ENCODE results near the gene CXADR.
"Not testable (repeated sequence)": the region's sequence is repeated elsewhere in the genome, so short reads cannot be mapped to it uniquely, and the experiment has no call there.

CXADR gene

GRCh38 chr21:17512253-17513213, at the start of gene CXADR:
Gene CXADR (plus strand): TSS chr21:17513043. CDS start chr21:17513130, 87 bp downstream.
- in situ Hi-C loops (cut with HindIII; ENCODE audit: low sequenced_read_pairs) = no loop called here

DNA sequence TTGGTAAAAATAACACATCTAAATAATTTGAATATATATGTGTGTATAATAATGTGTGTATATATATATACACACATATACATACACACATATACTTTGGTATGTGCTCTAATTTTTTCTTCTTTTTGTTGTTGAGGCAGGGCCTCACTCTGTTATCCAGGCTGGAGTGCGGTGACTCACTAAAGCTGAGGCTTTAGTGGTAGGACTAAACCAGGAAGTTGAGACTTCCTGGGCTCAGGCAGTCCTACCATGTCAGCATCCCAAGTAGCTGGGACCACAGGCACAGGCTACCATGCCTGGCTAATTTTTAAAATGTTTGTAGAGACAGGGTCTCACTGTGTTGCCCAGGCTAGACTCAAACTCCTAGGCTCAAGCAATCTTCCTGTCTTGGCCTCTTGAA, 46.7 kb upstream of the CXADR start:
- in situ Hi-C loops (cut with HindIII; ENCODE audit: low sequenced_read_pairs) = no loop called here

DNA sequence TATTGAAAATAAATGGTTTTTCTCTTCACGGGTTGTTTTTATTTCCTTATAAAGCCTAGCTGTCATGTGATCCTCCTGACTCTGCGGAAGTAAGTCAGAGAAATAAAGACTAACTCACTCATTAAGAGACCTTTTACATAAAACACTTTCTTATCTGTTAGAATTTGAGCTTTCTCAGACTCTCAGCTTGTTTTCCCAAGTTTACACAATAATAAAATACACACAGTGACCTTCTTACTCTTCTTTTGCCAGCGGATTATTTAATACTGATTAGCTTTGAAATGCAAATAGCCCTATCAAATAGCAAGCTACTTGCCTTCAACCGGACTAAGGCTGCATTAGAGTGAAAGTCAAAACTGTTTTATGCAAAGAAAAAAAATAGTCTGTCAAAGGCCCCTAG, 45.5 kb upstream of the CXADR start:
- in situ Hi-C loops (cut with HindIII; ENCODE audit: low sequenced_read_pairs) = no loop called here

DNA sequence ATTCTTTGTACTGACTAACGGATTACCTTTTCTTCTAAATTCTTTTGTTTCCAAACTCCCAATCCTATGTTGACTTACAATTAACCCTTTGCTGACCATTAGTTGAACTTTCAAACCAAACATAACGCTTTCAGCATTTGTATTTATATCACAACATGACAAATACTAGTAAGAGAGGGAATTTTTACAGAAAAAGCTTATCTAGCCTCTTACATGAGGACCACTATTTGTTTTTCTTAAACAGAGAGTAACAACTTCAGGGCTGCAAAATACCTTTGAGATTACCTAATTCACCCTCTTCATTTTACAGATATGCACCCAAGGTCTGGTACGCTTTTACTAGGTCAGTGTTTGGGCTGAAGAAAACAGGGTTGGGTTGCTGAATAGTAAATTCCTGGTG, 45.0 kb upstream of the CXADR start:
- in situ Hi-C loops (cut with HindIII; ENCODE audit: low sequenced_read_pairs) = no loop called here

DNA sequence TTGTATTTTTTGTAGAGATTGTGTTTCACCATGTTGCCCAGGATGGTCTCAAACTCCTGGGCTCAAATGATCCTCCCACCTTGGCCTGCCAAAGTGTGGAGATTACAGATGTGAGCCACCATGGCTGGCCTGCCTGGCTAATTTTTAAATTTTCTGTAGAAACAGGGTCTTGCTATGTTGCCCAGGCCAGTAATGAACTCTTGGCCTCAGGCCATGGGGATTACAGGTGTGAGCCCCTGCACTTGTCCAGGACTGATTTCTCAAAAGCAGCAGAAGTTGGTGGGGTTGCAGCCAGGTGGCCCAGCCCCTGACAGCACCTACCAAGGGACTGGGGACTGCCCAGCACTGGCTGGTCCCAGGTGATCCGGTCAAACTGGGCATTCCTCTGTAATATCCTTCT, 44.1 kb upstream of the CXADR start:
- in situ Hi-C loops (cut with HindIII; ENCODE audit: low sequenced_read_pairs) = no loop called here

GRCh38 chr21:17469727-17470126, 43.1 kb upstream of the CXADR start:
- in situ Hi-C loops (cut with HindIII; ENCODE audit: low sequenced_read_pairs) = no loop called here

DNA sequence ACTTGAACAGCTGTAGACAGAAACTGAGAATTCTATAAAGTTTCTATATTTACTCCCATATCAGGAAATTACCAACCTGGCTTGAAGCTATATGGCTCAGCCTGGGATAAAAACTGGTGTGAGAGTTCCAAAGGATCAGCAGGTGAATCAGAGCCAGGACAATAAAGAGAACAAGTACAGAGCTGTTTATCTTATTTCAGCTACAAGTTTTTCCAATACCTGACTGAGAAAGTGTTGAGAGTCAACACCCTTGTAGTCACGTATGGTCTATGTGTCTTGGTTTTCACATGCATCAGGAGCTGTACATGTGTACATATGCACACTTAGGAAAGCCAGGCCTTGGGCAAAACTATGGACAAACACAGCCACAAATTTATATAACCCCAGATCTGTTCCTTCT, 40.7 kb upstream of the CXADR start:
- in situ Hi-C loops (cut with HindIII; ENCODE audit: low sequenced_read_pairs) = no loop called here

DNA sequence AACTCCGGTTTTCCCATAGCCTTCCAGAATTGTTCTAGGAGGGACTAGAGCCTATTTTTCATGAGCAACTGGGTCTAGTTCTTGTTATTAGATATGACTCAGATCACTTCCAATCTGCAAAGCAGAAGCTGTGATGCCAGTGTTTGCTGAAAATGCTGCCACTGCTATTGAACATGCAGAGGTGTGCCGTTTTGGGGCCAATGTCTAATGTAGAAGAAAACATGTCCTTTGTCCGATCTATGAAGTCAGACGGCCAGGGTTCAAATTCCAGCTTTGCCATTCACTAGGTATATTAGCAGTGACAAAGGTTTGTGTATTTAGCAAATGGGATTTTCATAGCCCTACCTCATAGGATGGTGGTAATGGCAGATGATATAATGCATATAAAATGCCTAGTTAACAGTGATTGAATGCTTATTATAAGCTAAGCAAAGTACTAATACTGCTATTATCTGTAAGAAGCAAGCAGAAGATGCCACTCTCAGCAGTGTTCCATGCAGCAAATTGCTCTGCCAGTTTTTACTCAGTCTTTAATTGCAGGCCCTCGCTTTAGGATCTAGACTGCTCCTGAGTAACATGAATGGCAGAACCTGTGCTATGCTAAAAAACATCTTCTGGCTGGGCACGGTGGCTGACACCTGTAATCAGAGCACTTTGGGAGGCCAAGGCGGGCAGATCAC, 40.1 kb upstream of the CXADR start:
- in situ Hi-C loops (cut with HindIII; ENCODE audit: low sequenced_read_pairs) = no loop called here

DNA sequence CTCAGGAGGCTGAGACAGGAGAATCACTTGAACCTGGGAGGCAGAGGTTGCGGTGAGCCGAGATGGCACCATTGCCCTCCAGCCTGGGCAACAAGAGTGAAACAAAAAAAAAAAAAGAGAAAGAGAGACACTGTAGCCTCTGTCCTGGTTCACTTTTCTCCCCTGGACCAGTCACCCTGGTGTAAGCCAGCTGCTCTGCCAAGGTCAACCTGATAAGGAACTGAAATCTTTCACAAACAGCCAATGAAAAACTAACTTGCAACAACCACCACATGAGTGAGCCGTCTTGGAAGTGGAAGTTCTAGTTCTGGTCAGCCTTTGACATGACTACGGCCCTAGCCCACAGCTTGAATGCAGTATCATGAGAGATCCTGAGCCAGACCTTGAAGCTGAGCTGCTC, 36.8 kb upstream of the CXADR start:
- in situ Hi-C loops (cut with HindIII; ENCODE audit: low sequenced_read_pairs) = no loop called here

DNA sequence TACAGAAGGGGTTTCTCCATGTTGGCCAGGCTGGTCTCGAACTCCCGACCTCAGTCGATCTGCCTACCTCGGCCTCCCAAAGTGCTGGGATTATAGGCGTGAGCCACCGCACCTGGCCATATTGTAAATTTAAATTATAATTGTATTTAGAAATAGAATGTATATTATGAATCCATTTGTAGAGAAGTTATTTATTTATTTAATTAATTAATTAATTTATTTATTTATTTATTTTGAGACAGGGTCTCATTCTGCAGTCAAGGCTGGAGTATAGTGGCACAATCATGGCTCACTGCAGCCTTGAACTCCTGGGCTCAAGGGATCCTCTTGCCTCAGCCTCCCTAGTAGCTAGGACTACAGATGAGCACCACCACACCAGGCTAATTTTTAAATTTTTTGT, 34.7 kb upstream of the CXADR start:
- in situ Hi-C loops (cut with HindIII; ENCODE audit: low sequenced_read_pairs) = not testable (repeated sequence)

DNA sequence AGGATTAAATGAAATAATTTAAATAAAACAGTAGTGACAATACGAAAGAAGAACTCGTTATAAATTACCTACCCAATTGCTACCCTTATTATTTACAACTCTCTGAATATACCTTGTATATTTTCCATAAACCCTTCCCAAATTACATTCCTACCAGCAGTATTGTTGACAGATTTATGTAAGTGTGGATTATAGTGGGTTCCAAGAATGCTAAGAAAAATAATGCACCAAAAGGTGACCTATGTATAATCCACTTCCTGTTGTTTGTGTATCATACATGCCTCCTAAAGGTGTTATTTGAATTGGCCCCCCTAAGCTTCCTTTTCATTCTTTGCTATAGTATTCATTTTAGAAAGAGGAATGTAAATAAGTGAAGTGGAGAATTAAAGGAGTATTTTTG, 33.2 kb upstream of the CXADR start:
- in situ Hi-C loops (cut with HindIII; ENCODE audit: low sequenced_read_pairs) = no loop called here

DNA sequence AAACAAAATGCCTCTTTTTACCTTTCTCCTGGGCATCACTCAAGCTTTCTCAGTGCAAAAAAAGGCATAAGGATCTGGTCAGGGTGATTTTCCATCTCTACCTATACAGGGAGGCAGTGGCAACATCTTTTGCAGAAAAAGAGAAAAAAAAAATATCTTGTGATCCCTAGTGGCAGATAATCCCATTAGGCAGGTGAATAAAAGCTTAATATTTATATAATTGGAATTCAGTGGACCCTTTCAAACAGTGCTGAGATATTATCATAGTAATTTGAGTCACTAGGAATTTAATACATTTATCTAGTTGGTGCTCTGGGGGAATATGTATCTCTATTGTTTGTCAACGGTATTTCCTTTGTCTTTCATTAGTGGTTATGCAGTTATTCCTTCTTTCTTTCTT, 29.9 kb upstream of the CXADR start:
- in situ Hi-C loops (cut with HindIII; ENCODE audit: low sequenced_read_pairs) = no loop called here

DNA sequence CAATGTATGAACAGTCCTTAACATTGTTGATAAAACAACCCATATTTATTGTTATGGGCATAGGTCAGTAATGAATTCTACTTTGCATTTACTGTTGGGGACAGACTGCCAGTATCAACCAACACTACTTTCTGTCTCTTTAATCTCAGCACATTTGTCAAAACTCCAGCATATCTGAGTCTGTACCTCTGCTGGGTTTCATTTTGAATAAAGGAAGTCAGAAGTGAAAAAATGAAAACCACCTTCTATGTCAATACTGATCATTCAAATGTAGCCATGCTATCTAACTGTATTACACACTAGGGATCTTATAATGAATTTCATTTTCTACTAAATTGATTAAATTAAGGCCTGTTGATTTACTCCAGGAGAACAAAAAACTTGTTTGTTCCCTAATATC, 24.2 kb upstream of the CXADR start:
- in situ Hi-C loops (cut with HindIII; ENCODE audit: low sequenced_read_pairs) = no loop called here

GRCh38 chr21:17489565-17489964, 23.3 kb upstream of the CXADR start:
- in situ Hi-C loops (cut with HindIII; ENCODE audit: low sequenced_read_pairs) = not testable (repeated sequence)

DNA sequence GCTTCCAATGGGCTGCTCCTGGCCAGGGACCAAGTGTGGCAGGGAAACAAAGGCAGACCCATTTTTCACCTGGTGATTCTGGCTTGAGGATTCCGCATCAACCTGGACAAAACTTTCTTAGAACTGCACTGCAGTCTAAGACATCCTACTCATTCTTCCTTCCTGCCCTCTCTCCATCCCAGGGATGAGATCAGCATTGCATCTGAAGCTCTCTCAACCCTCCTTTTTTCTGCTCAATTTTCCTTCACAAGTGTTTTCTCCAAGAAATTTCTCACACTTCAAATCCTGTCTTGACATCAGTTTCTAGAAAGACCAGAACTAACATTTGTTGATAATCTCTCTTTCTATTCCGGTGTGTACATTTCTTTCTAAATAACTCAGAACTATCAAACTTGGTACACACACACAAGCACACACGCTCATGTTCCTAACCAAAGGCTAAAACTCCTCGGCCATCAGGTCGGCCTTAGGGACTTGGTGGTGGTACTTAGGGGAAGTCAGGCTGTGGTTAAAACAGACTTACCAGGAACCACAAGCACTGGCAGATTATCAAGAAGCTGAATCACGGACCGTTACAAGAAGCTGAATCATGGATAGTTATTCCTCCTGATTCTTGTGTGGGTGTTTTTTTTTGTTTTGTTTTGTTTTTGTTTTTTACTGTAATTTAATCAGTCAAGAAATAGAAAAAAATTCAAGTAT, 21.0 kb upstream of the CXADR start:
- in situ Hi-C loops (cut with HindIII; ENCODE audit: low sequenced_read_pairs) = no loop called here

DNA sequence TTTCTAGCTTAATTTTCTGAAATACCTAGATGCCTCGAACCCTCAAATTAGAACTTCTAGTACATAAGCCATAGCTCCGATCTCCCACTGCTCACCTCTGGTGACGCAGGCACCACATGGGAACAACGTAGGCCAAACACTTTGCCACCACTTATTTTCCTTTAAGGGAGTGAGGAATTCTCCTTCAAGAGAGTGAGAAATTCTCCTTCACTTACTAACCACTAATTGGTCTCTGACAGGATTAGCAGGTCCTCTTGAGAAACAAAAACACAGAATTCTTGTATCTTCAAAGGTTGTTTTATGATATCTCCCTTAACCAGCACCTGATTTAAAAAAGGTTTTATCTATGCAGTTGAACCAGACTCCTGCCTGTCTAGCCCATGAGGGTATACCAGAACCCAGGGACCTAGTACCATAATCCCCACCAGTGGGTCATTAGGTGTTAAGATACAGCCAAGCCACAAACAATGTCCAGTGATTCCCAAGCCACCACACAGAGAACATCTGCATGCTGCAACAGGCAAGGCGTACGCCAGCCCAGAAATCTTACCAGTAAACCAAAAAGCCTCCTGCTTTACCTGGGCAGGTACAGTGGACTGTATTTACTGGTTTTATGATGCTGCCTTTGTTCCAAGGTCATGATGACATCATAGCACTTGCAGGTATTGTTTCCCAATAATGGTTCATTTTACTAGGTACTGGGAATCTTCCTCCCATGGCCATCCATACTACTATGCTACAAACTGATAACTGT, 20.3 kb upstream of the CXADR start:
- in situ Hi-C loops (cut with HindIII; ENCODE audit: low sequenced_read_pairs) = no loop called here

DNA sequence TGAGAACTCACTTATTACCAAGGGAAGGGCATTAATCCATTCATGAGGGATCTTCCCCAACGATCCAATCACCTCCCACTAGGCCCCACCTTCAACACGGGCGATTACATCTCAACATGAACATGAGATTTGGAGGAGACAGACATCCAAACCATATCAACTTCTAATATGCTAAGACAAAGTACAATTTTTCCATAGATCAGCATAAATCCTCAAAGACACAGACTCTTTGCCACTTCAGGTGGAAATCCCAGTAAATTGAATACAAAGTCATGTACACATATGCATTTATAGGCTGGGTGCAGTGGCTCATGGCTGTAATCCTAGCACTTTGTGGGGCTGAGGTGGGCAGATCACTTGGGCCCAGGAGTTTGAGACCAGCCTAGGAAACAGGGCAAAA, 18.8 kb upstream of the CXADR start:
- in situ Hi-C loops (cut with HindIII; ENCODE audit: low sequenced_read_pairs) = no loop called here

- in situ Hi-C loops (cut with HindIII; ENCODE audit: low sequenced_read_pairs) = no loop called here
Measured at GRCh38 chr21:17495680-17496079, 17.2 kb upstream of the CXADR start.

DNA sequence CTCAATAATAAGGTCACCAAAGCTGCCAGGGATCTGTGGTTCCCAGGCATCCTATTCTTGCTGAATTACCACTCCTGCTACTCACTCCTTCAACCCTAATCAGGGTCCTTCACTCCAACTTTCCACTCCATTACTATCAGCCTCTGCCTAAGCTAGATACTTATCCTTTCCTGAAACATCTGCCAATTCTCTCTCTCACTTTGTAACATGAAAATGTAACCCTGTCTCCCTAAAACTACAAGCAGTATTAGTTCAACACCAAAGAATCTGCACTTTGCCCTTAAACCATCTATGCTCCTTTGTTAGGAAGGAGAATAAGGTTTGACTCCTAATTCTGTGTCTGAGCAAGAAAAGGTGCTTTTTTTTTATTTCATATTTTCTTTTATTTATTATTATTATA, 15.5 kb upstream of the CXADR start:
- in situ Hi-C loops (cut with HindIII; ENCODE audit: low sequenced_read_pairs) = no loop called here

- in situ Hi-C loops (cut with HindIII; ENCODE audit: low sequenced_read_pairs) = no loop called here
Measured at GRCh38 chr21:17498586-17498985, 14.3 kb upstream of the CXADR start.

Data from DLD1 (cell line).